Activated naive CD8-positive, alpha-beta T cell (primary cell): ENCODE results near the gene XCL2.
"Not testable (repeated sequence)": the region's sequence is repeated elsewhere in the genome, so short reads cannot be mapped to it uniquely, and the experiment has no call there.

ENCODE experiments used
- H3K27ac Mint-ChIP-seq: one replicate; pipeline ENCODE4 v1.8.0; 2021; ENCODE audit warnings: mixed read lengths
- H3K27me3 Mint-ChIP-seq: one replicate; pipeline ENCODE4 v1.8.0; 2021; ENCODE audit warnings: mixed read lengths
- H3K36me3 Mint-ChIP-seq: one replicate; pipeline ENCODE4 v1.8.0; 2021; ENCODE audit warnings: mixed read lengths
- H3K4me1 Mint-ChIP-seq: one replicate; pipeline ENCODE4 v1.8.0; 2021; ENCODE audit warnings: low read depth, mixed read lengths
- H3K4me3 Mint-ChIP-seq: one replicate; pipeline ENCODE4 v1.8.0; 2021; ENCODE audit warnings: mild to moderate bottlenecking, mixed read lengths
- H3K9me3 Mint-ChIP-seq: one replicate; pipeline ENCODE4 v1.8.0; 2021; ENCODE audit warnings: low read depth, mixed read lengths

XCL2 gene

GRCh38 chr1:168545678-168546552 is 2.1 kb upstream of the XCL2 start:
- H3K27ac Mint-ChIP-seq, H3K4me3 Mint-ChIP-seq, H3K9me3 Mint-ChIP-seq, H3K27me3 Mint-ChIP-seq, H3K36me3 Mint-ChIP-seq, H3K4me1 Mint-ChIP-seq: not testable (repeated sequence)

- peaks cover 14% of the 10 kb centered on the region for H3K4me1 Mint-ChIP-seq
- H3K9me3 Mint-ChIP-seq, H3K27me3 Mint-ChIP-seq, H3K4me3 Mint-ChIP-seq, H3K36me3 Mint-ChIP-seq, H3K27ac Mint-ChIP-seq: not testable (repeated sequence)
Measured at GRCh38 chr1:168542978-168543377, 819 bp downstream of the XCL2 start.

GRCh38 chr1:168540798-168541197 is 3.0 kb downstream of the XCL2 start:
- not testable (repeated sequence) for H3K27ac Mint-ChIP-seq, H3K4me3 Mint-ChIP-seq, H3K9me3 Mint-ChIP-seq, H3K27me3 Mint-ChIP-seq
- Mint-ChIP-seq H3K36me3 (peaks cover 16% of the 10 kb centered on the region), H3K4me1 (peaks cover 36% of the 10 kb centered on the region)

GRCh38 chr1:168535536-168535935 is 8.3 kb downstream of the XCL2 start:
- H3K36me3 Mint-ChIP-seq = peaks cover 13% of the 10 kb centered on the region
- H3K4me3 Mint-ChIP-seq = peak overlapping the region; percentile 54
- H3K9me3 Mint-ChIP-seq = no peaks in the 10 kb centered on the region
- H3K27me3 Mint-ChIP-seq = no peaks in the 10 kb centered on the region
- peaks cover 78% of the 10 kb centered on the region for H3K4me1 Mint-ChIP-seq
- H3K27ac Mint-ChIP-seq = peak overlapping the region; percentile 88

GRCh38 chr1:168531615-168532345 is 12.0 kb downstream of the XCL2 start:
- Mint-ChIP-seq H3K9me3 (no peaks in the 10 kb centered on the region), H3K36me3 (no peaks in the 10 kb centered on the region), H3K4me3 (peak overlapping the region; percentile 18), H3K27me3 (no peaks in the 10 kb centered on the region), H3K27ac (peak overlapping the region; percentile 54), H3K4me1 (peaks cover 72% of the 10 kb centered on the region)

GRCh38 chr1:168529518-168529917 is 14.3 kb downstream of the XCL2 start:
- Mint-ChIP-seq H3K36me3 (peaks cover under 1% of the 10 kb centered on the region), H3K4me3 (no peak overlapping the region), H3K4me1 (peaks cover 50% of the 10 kb centered on the region), H3K27ac (no peak overlapping the region), H3K27me3 (no peaks in the 10 kb centered on the region), H3K9me3 (no peaks in the 10 kb centered on the region)

GRCh38 chr1:168521401-168522000 is 22.3 kb downstream of the XCL2 start:
- no peaks in the 10 kb centered on the region for H3K27me3 Mint-ChIP-seq
- H3K4me1 Mint-ChIP-seq = peaks cover 47% of the 10 kb centered on the region
- H3K4me3 Mint-ChIP-seq = peak overlapping the region; percentile 73
- peak overlapping the region; percentile 92 for H3K27ac Mint-ChIP-seq
- peaks cover 10% of the 10 kb centered on the region for H3K36me3 Mint-ChIP-seq
- H3K9me3 Mint-ChIP-seq = no peaks in the 10 kb centered on the region

GRCh38 chr1:168520832-168521231 is 23.0 kb downstream of the XCL2 start:
- Mint-ChIP-seq H3K4me3 (peak overlapping the region; percentile 73), H3K36me3 (peaks cover 10% of the 10 kb centered on the region), H3K4me1 (peaks cover 48% of the 10 kb centered on the region), H3K27me3 (no peaks in the 10 kb centered on the region), H3K27ac (peak overlapping the region; percentile 92), H3K9me3 (no peaks in the 10 kb centered on the region)

GRCh38 chr1:168520052-168520751 is 23.6 kb downstream of the XCL2 start:
- H3K36me3 Mint-ChIP-seq = peaks cover 10% of the 10 kb centered on the region
- H3K4me1 Mint-ChIP-seq = peaks cover 54% of the 10 kb centered on the region
- peak overlapping the region; percentile 92 for H3K27ac Mint-ChIP-seq
- peak overlapping the region; percentile 73 for H3K4me3 Mint-ChIP-seq
- no peaks in the 10 kb centered on the region for H3K27me3 Mint-ChIP-seq
- no peaks in the 10 kb centered on the region for H3K9me3 Mint-ChIP-seq

GRCh38 chr1:168518813-168519212 is 25.0 kb downstream of the XCL2 start:
- Mint-ChIP-seq H3K4me1 (peaks cover 68% of the 10 kb centered on the region), H3K4me3 (no peak overlapping the region), H3K9me3 (no peaks in the 10 kb centered on the region), H3K36me3 (peaks cover 6% of the 10 kb centered on the region), H3K27ac (no peak overlapping the region), H3K27me3 (no peaks in the 10 kb centered on the region)

- H3K4me3 Mint-ChIP-seq = no peak overlapping the region
- H3K36me3 Mint-ChIP-seq = peaks cover 4% of the 10 kb centered on the region
Measured at GRCh38 chr1:168518201-168518689, 25.6 kb downstream of the XCL2 start.

GRCh38 chr1:168514455-168514854 is 29.3 kb downstream of the XCL2 start:
- peak overlapping the region; percentile 73 for H3K4me3 Mint-ChIP-seq
- peak overlapping the region; percentile 78 for H3K27ac Mint-ChIP-seq
- H3K36me3 Mint-ChIP-seq = peaks cover 2% of the 10 kb centered on the region
- no peaks in the 10 kb centered on the region for H3K9me3 Mint-ChIP-seq
- H3K4me1 Mint-ChIP-seq = peaks cover 77% of the 10 kb centered on the region
- H3K27me3 Mint-ChIP-seq = no peaks in the 10 kb centered on the region

More at GRCh38 chr1:168518201-168518689, 25.6 kb downstream of the XCL2 start:
- Mint-ChIP-seq H3K27me3 (no peaks in the 10 kb centered on the region), H3K27ac (peak overlapping the region; percentile 61), H3K4me1 (peaks cover 74% of the 10 kb centered on the region), H3K9me3 (no peaks in the 10 kb centered on the region)

- no peaks in the 10 kb centered on the region for H3K27me3 Mint-ChIP-seq
- H3K9me3 Mint-ChIP-seq = no peaks in the 10 kb centered on the region
- peak overlapping the region; percentile 73 for H3K4me3 Mint-ChIP-seq
- H3K27ac Mint-ChIP-seq = peak overlapping the region; percentile 78
- peaks cover 78% of the 10 kb centered on the region for H3K4me1 Mint-ChIP-seq
- H3K36me3 Mint-ChIP-seq = peaks cover 3% of the 10 kb centered on the region
Measured at GRCh38 chr1:168513656-168514404, 30.0 kb downstream of the XCL2 start.
